Activated T-cell treated with anti-CD3 and anti-CD28 coated beads for 24 hours (primary cell): ENCODE results near the gene GPX2.
"Not testable (repeated sequence)": the region's sequence is repeated elsewhere in the genome, so short reads cannot be mapped to it uniquely, and the experiment has no call there.

Experiments used
- DNase-seq: peaks from one replicate; pipeline ENCODE4 v3.0.0-alpha.2; 2020; ENCODE audit warnings: low read depth

The GPX2 gene

DNA sequence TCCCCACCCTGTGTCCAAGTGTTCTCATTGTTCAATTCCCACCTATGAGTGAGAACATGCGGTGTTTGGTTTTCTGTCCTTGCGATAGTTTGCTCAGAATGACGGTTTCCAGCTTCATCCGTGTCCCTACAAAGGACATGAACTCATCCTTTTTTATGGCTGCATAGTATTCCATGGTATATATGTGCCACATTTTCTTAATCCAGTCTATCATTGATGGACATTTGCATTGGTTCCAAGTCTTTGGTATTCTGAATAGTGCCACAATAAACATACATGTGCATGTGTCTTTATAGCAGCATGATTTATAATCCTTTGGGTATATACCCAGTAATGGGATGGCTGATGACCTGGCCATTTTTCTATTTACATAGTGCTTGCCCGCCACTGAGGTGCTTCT is 29.1 kb downstream of the GPX2 start:
- DNase-seq, result not testable (repeated sequence)

DNA sequence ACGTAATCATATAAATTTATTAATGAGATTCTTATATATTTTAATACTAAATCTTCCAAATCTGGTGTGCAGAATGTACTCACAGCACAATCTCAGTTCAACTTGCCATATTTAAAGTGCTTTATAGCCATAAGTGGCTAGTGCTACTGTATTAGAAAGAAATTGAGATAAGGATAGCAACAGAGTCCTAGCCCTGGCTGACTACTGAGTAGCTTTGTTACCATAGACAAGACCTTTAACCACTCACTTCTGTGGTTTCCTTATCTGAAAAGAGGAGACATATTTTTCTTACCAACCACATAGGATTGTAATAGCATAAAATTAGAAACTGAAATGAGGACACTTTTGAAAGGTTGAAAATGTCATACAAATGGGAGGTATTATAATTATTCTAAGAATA is 30.3 kb downstream of the GPX2 start:
- no peak for DNase-seq

DNA sequence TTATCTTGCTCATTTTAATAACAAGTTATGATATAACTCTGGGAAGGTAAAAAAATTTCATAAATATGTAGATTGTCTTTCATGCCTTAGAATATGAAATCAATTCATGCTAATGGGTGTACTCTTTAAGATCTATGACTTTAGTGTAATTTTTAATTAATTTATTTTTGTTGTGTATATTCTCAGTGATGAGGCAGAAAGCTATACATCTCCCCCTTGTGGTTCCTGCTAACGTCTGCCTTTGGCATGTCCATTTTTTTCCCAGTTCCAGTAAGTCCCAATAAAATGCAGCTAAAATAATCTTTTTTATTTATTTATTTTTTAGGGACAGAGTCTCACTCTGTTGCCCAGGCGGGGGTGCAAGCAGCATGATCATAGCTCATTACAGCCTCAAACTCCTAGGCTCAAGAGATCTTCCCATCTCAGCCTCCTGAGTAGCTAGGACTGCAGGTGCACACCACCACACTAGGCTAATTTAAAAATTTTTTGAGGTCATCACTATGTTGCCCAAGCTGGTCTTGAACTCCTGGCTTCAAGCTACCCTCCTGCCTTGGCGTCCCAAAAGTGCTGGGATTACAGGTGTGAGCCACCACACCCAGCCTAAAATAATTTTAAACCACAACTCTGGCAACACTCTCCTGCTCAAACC is 31.6 kb downstream of the GPX2 start:
- no peak for DNase-seq

DNA sequence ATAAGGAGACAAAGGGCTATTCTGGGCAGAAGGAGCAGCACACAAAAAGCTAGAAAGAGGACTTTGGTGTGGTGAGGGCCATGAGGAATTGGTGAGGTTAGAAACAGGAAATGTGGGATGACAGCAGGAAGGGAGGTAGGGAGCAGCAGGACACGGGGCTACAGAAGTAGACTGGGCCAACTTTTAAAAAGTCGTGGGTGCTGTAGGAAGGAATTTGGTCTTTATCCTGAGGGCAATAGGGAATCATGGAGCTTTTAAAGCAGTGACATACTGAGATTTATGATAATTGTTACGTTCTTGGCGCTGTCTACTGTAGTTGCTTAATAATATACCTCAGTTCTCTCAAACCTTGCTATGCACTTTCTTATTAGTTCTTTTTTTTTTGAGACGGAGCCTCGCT is 36.5 kb downstream of the GPX2 start:
- no peak for DNase-seq

DNA sequence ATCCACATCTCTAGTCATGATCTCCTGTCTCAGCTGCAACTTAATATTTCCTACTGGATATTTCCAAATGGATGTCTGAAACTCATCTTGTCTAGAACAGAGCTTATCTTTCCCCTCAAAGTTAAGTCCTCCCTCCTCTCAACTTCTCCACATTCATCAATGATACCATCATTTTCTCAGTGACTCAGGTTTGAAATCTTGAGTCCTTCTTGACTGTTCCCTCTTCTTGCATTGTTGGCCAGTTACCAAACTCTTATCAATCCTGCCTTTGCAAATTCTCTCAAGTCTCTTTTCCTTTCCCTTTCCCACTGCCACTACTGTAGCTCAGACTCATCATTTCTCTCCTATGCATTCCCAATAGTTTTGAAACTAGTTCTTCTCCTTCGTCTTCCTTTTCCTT is 42.6 kb downstream of the GPX2 start:
- DNase-seq, result no peak

DNA sequence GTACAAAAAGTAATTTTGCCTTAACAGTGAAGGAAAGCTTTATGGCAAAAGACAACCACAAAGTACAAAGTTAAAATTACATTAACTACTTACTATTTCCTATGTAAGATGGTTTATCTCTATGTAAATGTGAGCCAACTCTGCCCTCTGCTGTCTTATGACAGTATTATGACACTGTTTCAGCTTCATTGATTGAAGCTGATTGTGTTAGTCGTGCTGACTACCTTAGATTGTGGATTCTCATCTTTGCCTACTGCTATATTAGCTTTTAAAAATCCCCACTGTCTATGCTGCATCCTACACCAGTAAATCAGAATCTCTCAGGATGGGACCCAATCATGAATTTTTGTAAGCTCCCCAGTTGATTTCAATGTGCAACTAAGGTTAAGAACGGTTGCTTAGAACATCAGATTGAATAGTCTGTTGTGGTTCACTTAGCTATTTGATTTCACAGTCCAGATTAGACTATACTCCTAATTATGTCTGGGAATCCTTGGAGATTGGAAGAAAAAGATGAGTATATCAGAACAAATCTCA is 50.6 kb downstream of the GPX2 start:
- peak; percentile 15 for DNase-seq

DNA sequence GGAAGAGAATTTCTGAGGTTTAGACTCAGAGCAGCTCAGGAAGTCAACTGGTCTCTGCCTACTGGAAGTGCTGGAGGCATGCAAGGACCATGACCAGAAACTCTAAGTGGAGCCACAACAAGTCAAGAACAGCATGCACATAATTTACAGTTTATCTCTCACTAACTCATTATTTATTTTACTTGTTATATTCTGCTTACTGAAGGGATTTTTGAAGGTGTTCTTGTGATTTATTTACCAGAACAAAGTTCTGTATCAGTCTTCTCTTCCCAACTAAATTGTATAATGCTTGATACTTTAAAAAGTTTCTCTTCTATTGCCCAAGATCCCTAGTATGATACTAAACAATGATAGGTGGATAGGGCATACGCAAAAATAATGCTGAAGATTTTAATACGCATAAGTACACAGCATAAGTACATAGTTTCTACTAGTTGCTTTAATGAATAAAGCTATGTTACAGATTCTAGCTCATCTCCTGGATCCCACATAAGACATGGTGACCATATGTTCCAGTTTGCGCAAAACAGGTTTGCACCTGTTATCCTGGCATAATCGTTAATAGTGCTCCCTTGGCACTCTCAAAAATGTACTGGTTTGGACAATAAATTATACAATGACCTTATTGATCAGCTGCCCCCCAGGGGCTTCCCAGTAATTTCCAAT is 51.2 kb downstream of the GPX2 start:
- DNase-seq, result no peak

DNA sequence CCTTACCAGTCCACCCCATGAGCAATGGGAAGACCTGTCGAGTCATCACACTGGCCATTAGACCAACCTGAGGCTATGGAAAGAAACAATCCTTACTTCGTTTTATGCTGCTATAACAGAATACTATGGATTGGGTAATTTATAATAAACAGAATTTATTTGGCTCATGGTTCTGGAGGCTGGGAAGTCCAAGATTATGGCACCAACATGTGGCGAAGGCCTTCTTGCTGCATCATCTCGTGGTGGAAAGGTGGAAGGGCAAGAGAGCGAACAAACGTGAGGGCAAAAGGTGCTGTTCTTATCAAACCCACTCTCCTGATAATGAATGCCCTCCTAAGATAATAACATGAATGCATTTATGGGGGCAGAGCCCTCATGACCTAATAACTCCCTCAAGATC is 53.2 kb downstream of the GPX2 start:
- DNase-seq, result no peak
